Measurements from ENCODE around the gene POLR1E. TPM values are rescaled to one million over a fixed set of nuclear protein-coding genes. Genes with fewer than 3 reads are reported as not detected.
"Not testable (repeated sequence)": the region's sequence is repeated elsewhere in the genome, so short reads cannot be mapped to it uniquely, and the experiment has no call there.

Gene POLR1E
- polyA plus RNA-seq, 3 donors: 2.3 to 4.1 (median 2.4) TPM

DNA sequence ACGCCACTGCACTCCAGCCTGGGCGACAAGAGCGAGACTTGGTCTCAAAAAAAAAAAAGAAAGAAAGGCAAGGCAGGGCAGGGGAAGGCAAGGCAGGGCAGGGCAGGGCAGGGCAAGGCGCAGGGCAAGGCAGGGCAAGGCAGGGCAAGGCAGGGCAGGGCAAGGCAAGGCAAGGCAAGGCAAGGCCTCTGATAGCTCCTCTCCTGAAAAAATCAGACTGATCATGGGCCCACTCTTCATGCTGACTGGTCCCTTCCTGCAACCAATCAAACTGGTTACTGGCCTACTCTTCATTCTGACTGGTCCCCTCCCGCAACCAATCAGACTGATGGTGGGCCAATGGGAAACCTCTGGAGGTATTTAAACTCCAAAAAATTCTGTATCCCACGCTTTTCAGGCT is 17.1 kb upstream of the POLR1E start:
- H3K27me3 ChIP-seq (ENCODE audit: control insufficient read depth in 2 of 2, insufficient read depth in 2 of 2, low read length in 2 of 2): no peaks in the 10 kb centered on the region
- Mint-ChIP-seq H3K36me3 (no peaks in the 10 kb centered on the region), H3K9me3 (peaks cover 0 to 3% (median under 1%) of the 10 kb centered on the region in 7 donors), H3K27me3 (ENCODE audit: low read depth in 3 of 3) (peaks cover 3 to 6% (median 4%) of the 10 kb centered on the region in 3 donors), H3K4me1 (peaks cover 27% of the 10 kb centered on the region), H3K4me3 (no peak overlapping the region), H3K27ac (peak overlapping the region in 1 of 7 donors; percentile 55)
- no peaks in the 10 kb centered on the region for H4K20me1 ChIP-seq (ENCODE audit: insufficient read depth, low read length)
- TF ChIP-seq, protein P1, sequence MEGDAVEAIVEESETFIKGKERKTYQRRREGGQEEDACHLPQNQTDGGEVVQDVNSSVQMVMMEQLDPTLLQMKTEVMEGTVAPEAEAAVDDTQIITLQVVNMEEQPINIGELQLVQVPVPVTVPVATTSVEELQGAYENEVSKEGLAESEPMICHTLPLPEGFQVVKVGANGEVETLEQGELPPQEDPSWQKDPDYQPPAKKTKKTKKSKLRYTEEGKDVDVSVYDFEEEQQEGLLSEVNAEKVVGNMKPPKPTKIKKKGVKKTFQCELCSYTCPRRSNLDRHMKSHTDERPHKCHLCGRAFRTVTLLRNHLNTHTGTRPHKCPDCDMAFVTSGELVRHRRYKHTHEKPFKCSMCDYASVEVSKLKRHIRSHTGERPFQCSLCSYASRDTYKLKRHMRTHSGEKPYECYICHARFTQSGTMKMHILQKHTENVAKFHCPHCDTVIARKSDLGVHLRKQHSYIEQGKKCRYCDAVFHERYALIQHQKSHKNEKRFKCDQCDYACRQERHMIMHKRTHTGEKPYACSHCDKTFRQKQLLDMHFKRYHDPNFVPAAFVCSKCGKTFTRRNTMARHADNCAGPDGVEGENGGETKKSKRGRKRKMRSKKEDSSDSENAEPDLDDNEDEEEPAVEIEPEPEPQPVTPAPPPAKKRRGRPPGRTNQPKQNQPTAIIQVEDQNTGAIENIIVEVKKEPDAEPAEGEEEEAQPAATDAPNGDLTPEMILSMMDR (IDR thresholded peaks at IDR 0.05): no peak
- WGBS (ENCODE audit: insufficient coverage): 100% methylated on average over 5 of the region's 6 CpGs
- H3K79me2 ChIP-seq (ENCODE audit: insufficient read depth, low read length): peaks cover 12% of the 10 kb centered on the region
- no peak overlapping the region for H3K4me2 ChIP-seq (replicated peaks; ENCODE audit: extremely low read depth, low read length, poor library complexity, severe bottlenecking)
- H3K9me3 ChIP-seq (replicated peaks in 1 of 2; ENCODE audit: control insufficient read depth in 1 of 2, insufficient read depth in 1 of 2, low read length in 2 of 2): no peaks in the 10 kb centered on the region
- no peak overlapping the region for H3K4me3 ChIP-seq (replicated peaks in 1 of 3; ENCODE audit: low read depth in 2 of 3, low read length in 3 of 3)
- H3K27ac ChIP-seq (ENCODE audit: low read depth in 1 of 2, low read length in 2 of 2): no peak overlapping the region
- H3K9ac ChIP-seq (ENCODE audit: insufficient read depth, low read length, poor library complexity, severe bottlenecking): no peak overlapping the region
- H3K4me1 ChIP-seq (ENCODE audit: control insufficient read depth in 1 of 2, insufficient read depth in 2 of 2, low read length in 2 of 2): peaks cover 18 to 33% of the 10 kb centered on the region in 2 donors
- no peak overlapping the region for H2AFZ ChIP-seq (ENCODE audit: insufficient read depth, low read depth, low read length, poor library complexity, severe bottlenecking)
- no peaks in the 10 kb centered on the region for H3K36me3 ChIP-seq (replicated peaks in 1 of 2; ENCODE audit: control insufficient read depth in 1 of 2, insufficient read depth in 2 of 2, low read length in 2 of 2)
- intact Hi-C loops (cut with micrococcal nuclease): loop anchor here (5.0 kb wide), 3 partner anchors 46 to 1066 kb away; partner anchors contain the start of genes TOMM5 (in 2 of the 2), GRHPR (in 1 of the 2) and RNF38 (in 1 of the 2)
- DNase-seq: no peak

- no peak for DNase-seq
- peak overlapping the region in 1 of 2 donors; percentile 13 for H3K27ac ChIP-seq (ENCODE audit: low read depth in 1 of 2, low read length in 2 of 2)
- peak overlapping the region; percentile 68 to 87 for H3K4me3 Mint-ChIP-seq
- H3K4me3 ChIP-seq (replicated peaks in 1 of 3; ENCODE audit: low read depth in 2 of 3, low read length in 3 of 3): peak overlapping the region; percentile 20 to 66 (median 51)
- H3K79me2 ChIP-seq (ENCODE audit: insufficient read depth, low read length): no peaks in the 10 kb centered on the region
- H3K27ac Mint-ChIP-seq: peak overlapping the region in 3 of 7 donors; percentile 22 to 51 (median 26)
- H3K9me3 ChIP-seq (replicated peaks in 1 of 2; ENCODE audit: control insufficient read depth in 1 of 2, insufficient read depth in 1 of 2, low read length in 2 of 2): peaks cover 13 to 16% of the 10 kb centered on the region in 2 donors
- TF ChIP-seq, protein P1 (IDR thresholded peaks at IDR 0.05): no peak
- no peaks in the 10 kb centered on the region for H3K36me3 Mint-ChIP-seq
- H3K4me1 ChIP-seq (ENCODE audit: control insufficient read depth in 1 of 2, insufficient read depth in 2 of 2, low read length in 2 of 2): peaks cover 4 to 9% of the 10 kb centered on the region in 2 donors
- H2AFZ ChIP-seq (ENCODE audit: insufficient read depth, low read depth, low read length, poor library complexity, severe bottlenecking): peak overlapping the region; percentile 80
- peak overlapping the region; percentile 70 for H3K4me2 ChIP-seq (replicated peaks; ENCODE audit: extremely low read depth, low read length, poor library complexity, severe bottlenecking)
- no peaks in the 10 kb centered on the region for H3K36me3 ChIP-seq (replicated peaks in 1 of 2; ENCODE audit: control insufficient read depth in 1 of 2, insufficient read depth in 2 of 2, low read length in 2 of 2)
- peaks cover 7% of the 10 kb centered on the region for H3K4me1 Mint-ChIP-seq
- WGBS (ENCODE audit: insufficient coverage): 30% methylated on average over 4 of the region's 7 CpGs
- intact Hi-C loops (cut with micrococcal nuclease): no loop called here
- no peaks in the 10 kb centered on the region for H4K20me1 ChIP-seq (ENCODE audit: insufficient read depth, low read length)
- peaks cover 4 to 12% (median 5%) of the 10 kb centered on the region in 3 donors for H3K27me3 Mint-ChIP-seq (ENCODE audit: low read depth in 3 of 3)
- H3K27me3 ChIP-seq (ENCODE audit: control insufficient read depth in 2 of 2, insufficient read depth in 2 of 2, low read length in 2 of 2): peaks cover 0 to under 1% of the 10 kb centered on the region in 2 donors
- H3K9ac ChIP-seq (ENCODE audit: insufficient read depth, low read length, poor library complexity, severe bottlenecking): peak overlapping the region; percentile 42
- H3K9me3 Mint-ChIP-seq: peaks cover 5 to 29% (median 20%) of the 10 kb centered on the region in 7 donors
Measured at GRCh38 chr9:37471942-37472684, 13.6 kb upstream of the POLR1E start.

GRCh38 chr9:37473982-37474381 is 11.8 kb upstream of the POLR1E start:
- peaks cover 13 to 16% of the 10 kb centered on the region in 2 donors for H3K9me3 ChIP-seq (replicated peaks in 1 of 2; ENCODE audit: control insufficient read depth in 1 of 2, insufficient read depth in 1 of 2, low read length in 2 of 2)
- H3K4me1 Mint-ChIP-seq; H3K27me3 ChIP-seq (ENCODE audit: control insufficient read depth in 2 of 2, insufficient read depth in 2 of 2, low read length in 2 of 2); H3K4me1 ChIP-seq (ENCODE audit: control insufficient read depth in 1 of 2, insufficient read depth in 2 of 2, low read length in 2 of 2); H3K9ac ChIP-seq (ENCODE audit: insufficient read depth, low read length, poor library complexity, severe bottlenecking); H3K36me3 Mint-ChIP-seq; H2AFZ ChIP-seq (ENCODE audit: insufficient read depth, low read depth, low read length, poor library complexity, severe bottlenecking); H3K4me3 Mint-ChIP-seq; H3K4me3 ChIP-seq (replicated peaks in 1 of 3; ENCODE audit: low read depth in 2 of 3, low read length in 3 of 3); H3K27ac ChIP-seq (ENCODE audit: low read depth in 1 of 2, low read length in 2 of 2); intact Hi-C loops (cut with micrococcal nuclease); H3K36me3 ChIP-seq (replicated peaks in 1 of 2; ENCODE audit: control insufficient read depth in 1 of 2, insufficient read depth in 2 of 2, low read length in 2 of 2); H3K79me2 ChIP-seq (ENCODE audit: insufficient read depth, low read length); H3K4me2 ChIP-seq (replicated peaks; ENCODE audit: extremely low read depth, low read length, poor library complexity, severe bottlenecking); H4K20me1 ChIP-seq (ENCODE audit: insufficient read depth, low read length); DNase-seq: not testable (repeated sequence)
- Mint-ChIP-seq H3K9me3 (peaks cover 5 to 29% (median 20%) of the 10 kb centered on the region in 7 donors), H3K27me3 (ENCODE audit: low read depth in 3 of 3) (peaks cover 7 to 13% (median 8%) of the 10 kb centered on the region in 3 donors), H3K27ac (peak overlapping the region in 1 of 7 donors; percentile 11)
- WGBS (ENCODE audit: insufficient coverage): no CpG with 5 or more reads among the region's 6 CpGs
